Neural progenitor cell (in vitro differentiated cells): ENCODE data around the gene TSPAN19. TPM values are rescaled to one million over a fixed set of nuclear protein-coding genes. Genes with fewer than 3 reads are reported as not detected.

ENCODE experiments used
- DNase-seq: peaks from one replicate; pipeline ENCODE4 v3.0.0-alpha.2; 2016; ENCODE audit warnings: low spot score
- H2AFZ ChIP-seq: fragments of 200-600 bp; sonication (generic); replicated peaks from 2 replicates; pipeline ENCODE4 v1.6.1; 2016; ENCODE audit warnings: antibody characterized with exemption
- H3F3A ChIP-seq: fragments of 200-600 bp; sonication (generic); 2 replicates; pipeline ENCODE4 v1.6.1; 2016; ENCODE audit warnings: antibody characterized with exemption, low read depth
- H3K27ac ChIP-seq: fragments of 200-600 bp; sonication (generic); 2 replicates; pipeline ENCODE4 v1.5.1; 2016; ENCODE audit warnings: mild to moderate bottlenecking
- H3K27me3 ChIP-seq: fragments of 200-600 bp; sonication (generic); 2 replicates; pipeline ENCODE4 v1.6.1; 2016; ENCODE audit warnings: mild to moderate bottlenecking, moderate library complexity
- H3K36me3 ChIP-seq: fragments of 200-600 bp; sonication (generic); 2 replicates; pipeline ENCODE4 v1.5.1; 2016
- H3K4me1 ChIP-seq: fragments of 200-600 bp; sonication (generic); 2 replicates; pipeline ENCODE4 v1.6.1; 2016; ENCODE audit warnings: mixed run types
- H3K4me2 ChIP-seq: fragments of 200-600 bp; sonication (generic); 2 replicates; pipeline ENCODE4 v1.6.1; 2016
- H3K4me3 ChIP-seq: fragments of 200-600 bp; sonication (generic); 2 replicates; pipeline ENCODE4 v1.5.1; 2016
- H3K79me2 ChIP-seq: fragments of 200-600 bp; sonication (generic); 2 replicates; pipeline ENCODE4 v1.6.1; 2016; ENCODE audit warnings: low read depth
- H3K9ac ChIP-seq: fragments of 200-600 bp; sonication (generic); 2 replicates; pipeline ENCODE4 v1.6.1; 2016
- H3K9me3 ChIP-seq: fragments of 200-600 bp; sonication (generic); 2 replicates; pipeline ENCODE4 v1.5.1; 2016; ENCODE audit warnings: low read depth
- H4K20me1 ChIP-seq: fragments of 200-600 bp; sonication (generic); 2 replicates; pipeline ENCODE4 v1.6.1; 2016; ENCODE audit warnings: low read depth
- H3K27ac Mint-ChIP-seq: 3 replicates; pipeline ENCODE4 v1.8.0; 2021; ENCODE audit warnings: mixed read lengths
- H3K27me3 Mint-ChIP-seq: 2 replicates; pipeline ENCODE4 v1.8.0; 2022; ENCODE audit warnings: low read depth, mild to moderate bottlenecking, inconsistent platforms, moderate library complexity, mixed read lengths; ENCODE audit not compliant: insufficient read depth
- H3K36me3 Mint-ChIP-seq: 3 replicates; pipeline ENCODE4 v1.8.0; 2021; ENCODE audit warnings: mixed read lengths
- H3K4me1 Mint-ChIP-seq: 3 replicates; pipeline ENCODE4 v1.8.0; 2021; ENCODE audit warnings: mixed read lengths
- H3K4me3 Mint-ChIP-seq: 3 replicates; pipeline ENCODE4 v1.8.0; 2021; ENCODE audit warnings: mild to moderate bottlenecking, moderate library complexity, mixed read lengths
- H3K9me3 Mint-ChIP-seq: 3 replicates; pipeline ENCODE4 v1.8.0; 2020; ENCODE audit warnings: mixed read lengths
- CTCF ChIP-seq: fragments of 200-600 bp; sonication (generic); IDR thresholded peaks from 2 replicates; pipeline ENCODE4 v1.5.1; 2017; ENCODE audit warnings: antibody characterized with exemption, mild to moderate bottlenecking
- EZH2 ChIP-seq: fragments of 200-600 bp; sonication (generic); IDR thresholded peaks from 2 replicates; pipeline ENCODE4 v1.6.1; 2017; ENCODE audit warnings: antibody characterized with exemption, mild to moderate bottlenecking, moderate library complexity
- EZH2phosphoT487 ChIP-seq: fragments of 200-600 bp; sonication (generic); IDR thresholded peaks from 2 replicates; pipeline ENCODE4 v1.6.1; 2017; ENCODE audit warnings: antibody characterized with exemption
- total RNA-seq: library from RNA; depleted of rRNA; stranded (reverse); fragments of >200 nt; gene quantifications from 2 replicates; pipeline ENCODE4 v1.2.3, GENCODE V29; 2015; ENCODE audit warnings: low replicate concordance

Gene TSPAN19
- total RNA-seq, 1 donor from 2014 or later = 4.3 TPM

- H3K27me3 ChIP-seq = no peaks in the 10 kb centered on the region
- TF ChIP-seq CTCF = no peak
- no peak for TF ChIP-seq EZH2phosphoT487
- no peak for TF ChIP-seq EZH2
- H3K36me3 ChIP-seq = no peaks in the 10 kb centered on the region
- H3K9me3 ChIP-seq = no peaks in the 10 kb centered on the region
- no peaks in the 10 kb centered on the region for H3K27me3 Mint-ChIP-seq
- H3K4me3 ChIP-seq = no peak overlapping the region
- H3K9ac ChIP-seq = no peak overlapping the region
- peaks cover 4% of the 10 kb centered on the region for H3F3A ChIP-seq
- peaks cover 11% of the 10 kb centered on the region for H3K9me3 Mint-ChIP-seq
- H3K27ac ChIP-seq = no peak overlapping the region
- H3K4me1 ChIP-seq = no peaks in the 10 kb centered on the region
- H3K4me2 ChIP-seq = no peak overlapping the region
- H2AFZ ChIP-seq = peak overlapping the region; percentile 68
- DNase-seq = no peak
- no peak overlapping the region for H3K4me3 Mint-ChIP-seq
- H3K4me1 Mint-ChIP-seq = no peaks in the 10 kb centered on the region
- H4K20me1 ChIP-seq = no peaks in the 10 kb centered on the region
- H3K27ac Mint-ChIP-seq = no peak overlapping the region
- H3K36me3 Mint-ChIP-seq = no peaks in the 10 kb centered on the region
- no peaks in the 10 kb centered on the region for H3K79me2 ChIP-seq
These were observed 35.3 kb downstream of the TSPAN19 start for GRCh38 chr12:85000729-85001128.

DNA sequence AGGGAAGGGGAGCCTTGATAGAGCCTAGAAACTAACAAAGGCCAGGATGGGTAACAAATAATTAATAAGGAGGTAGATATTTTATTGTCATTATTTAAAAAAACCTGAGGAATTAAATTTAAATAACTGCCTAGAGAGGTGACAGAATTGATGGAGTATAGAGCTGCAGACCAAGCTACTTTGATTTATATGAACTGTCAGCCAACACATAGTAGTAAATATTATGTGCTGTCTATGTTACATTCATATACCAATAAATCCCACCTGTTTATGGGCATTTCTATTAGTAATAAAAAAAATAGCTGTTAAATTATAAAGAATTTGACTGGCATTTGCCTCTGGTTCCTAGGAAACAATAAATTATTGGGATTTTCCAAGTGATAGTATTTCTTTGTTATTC lies 37.7 kb downstream of the TSPAN19 start:
- Histone ChIP-seq H3K9me3 (no peaks in the 10 kb centered on the region), H3K36me3 (no peaks in the 10 kb centered on the region), H3K27me3 (no peaks in the 10 kb centered on the region), H2AFZ (no peak overlapping the region), H4K20me1 (no peaks in the 10 kb centered on the region), H3K4me3 (no peak overlapping the region), H3K4me2 (no peak overlapping the region), H3K79me2 (no peaks in the 10 kb centered on the region), H3K27ac (no peak overlapping the region), H3K4me1 (peaks cover 3% of the 10 kb centered on the region), H3K9ac (no peak overlapping the region), H3F3A (peaks cover 4% of the 10 kb centered on the region)
- peaks cover 10% of the 10 kb centered on the region for H3K4me1 Mint-ChIP-seq
- H3K27ac Mint-ChIP-seq = no peak overlapping the region
- no peak for DNase-seq
- no peaks in the 10 kb centered on the region for H3K36me3 Mint-ChIP-seq
- TF ChIP-seq EZH2 (no peak), CTCF (no peak), EZH2phosphoT487 (no peak)
- H3K9me3 Mint-ChIP-seq = peaks cover 11% of the 10 kb centered on the region
- H3K4me3 Mint-ChIP-seq = no peak overlapping the region
- H3K27me3 Mint-ChIP-seq = no peaks in the 10 kb centered on the region

DNA sequence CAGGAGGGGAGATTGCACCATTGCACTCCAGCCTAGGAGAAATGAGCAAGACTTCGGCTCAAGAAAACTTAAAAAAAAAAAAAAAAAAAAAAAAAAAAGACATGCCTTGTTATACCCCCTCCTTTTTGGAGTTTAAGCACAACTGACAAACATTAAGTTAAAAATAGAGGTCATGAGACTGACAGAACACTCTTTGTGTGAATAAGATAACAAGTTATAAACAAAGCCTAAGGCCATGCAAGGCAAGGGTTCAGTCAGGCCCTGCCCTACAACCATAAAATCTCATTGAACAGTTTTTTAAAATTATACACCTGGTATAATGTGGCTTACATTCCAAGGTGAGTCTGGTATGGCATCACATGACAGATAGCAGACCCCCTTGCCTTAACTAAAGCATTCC lies 39.3 kb downstream of the TSPAN19 start:
- Histone ChIP-seq H3K36me3 (no peaks in the 10 kb centered on the region), H2AFZ (peak overlapping the region; percentile 29), H3K9ac (no peak overlapping the region), H3K27ac (no peak overlapping the region), H3K9me3 (no peaks in the 10 kb centered on the region), H3K27me3 (no peaks in the 10 kb centered on the region), H3K4me3 (no peak overlapping the region), H3K79me2 (no peaks in the 10 kb centered on the region), H3K4me1 (peaks cover 3% of the 10 kb centered on the region), H4K20me1 (no peaks in the 10 kb centered on the region), H3K4me2 (no peak overlapping the region), H3F3A (no peaks in the 10 kb centered on the region)
- Mint-ChIP-seq H3K27ac (no peak overlapping the region), H3K9me3 (peaks cover 7% of the 10 kb centered on the region), H3K4me1 (peaks cover 10% of the 10 kb centered on the region), H3K36me3 (no peaks in the 10 kb centered on the region), H3K27me3 (peaks cover under 1% of the 10 kb centered on the region), H3K4me3 (no peak overlapping the region)
- no peak for DNase-seq
- no peak for TF ChIP-seq EZH2phosphoT487
- no peak for TF ChIP-seq EZH2
- TF ChIP-seq CTCF = no peak
